ENCODE results near the gene MCRIP1. TPM values are rescaled to one million over a fixed set of nuclear protein-coding genes. Genes with fewer than 3 reads are reported as not detected.

Gene MCRIP1
- total RNA-seq, 2 donors from 2014 or later = 164 to 183 TPM

- H3K27ac Mint-ChIP-seq = no peak overlapping the region
- no peak for DNase-seq
- H3K36me3 Mint-ChIP-seq (ENCODE audit: low read depth) = peaks cover 7% of the 10 kb centered on the region
- no peaks in the 10 kb centered on the region for H3K9me3 ChIP-seq (ENCODE audit: control insufficient read depth, low read length)
- WGBS, 2 experiments (ENCODE audit: insufficient coverage in 1 of 2, insufficient read length in 1 of 2) = 93 to 95% methylated on average over 24 to 33 of the region's 33 CpGs
- H3K27ac ChIP-seq (ENCODE audit: low read depth, low read length) = no peak overlapping the region
- H3K4me3 Mint-ChIP-seq = no peak overlapping the region
- no peaks in the 10 kb centered on the region for H3K27me3 ChIP-seq (ENCODE audit: control insufficient read depth, insufficient read depth, low read length, poor library complexity, severe bottlenecking)
- no peak for TF ChIP-seq CTCF (conservative IDR thresholded peaks at IDR 0.05)
- H3K36me3 ChIP-seq (ENCODE audit: control insufficient read depth, insufficient read depth, low read length) = no peaks in the 10 kb centered on the region
- H3K4me3 ChIP-seq (ENCODE audit: low read length) = no peak overlapping the region
- H3K9ac ChIP-seq (ENCODE audit: extremely low read depth, low read length, poor library complexity, severe bottlenecking) = no peak overlapping the region
- no peaks in the 10 kb centered on the region for H3K4me1 ChIP-seq (ENCODE audit: control insufficient read depth, insufficient read depth, low read length)
- H3K9me3 Mint-ChIP-seq = no peaks in the 10 kb centered on the region
- H3K4me1 Mint-ChIP-seq = peaks cover 9% of the 10 kb centered on the region
- H3K27me3 Mint-ChIP-seq (ENCODE audit: insufficient read depth) = no peaks in the 10 kb centered on the region
These were observed 9.1 kb downstream of the MCRIP1 start for GRCh38 chr17:81823820-81824550.

GRCh38 chr17:81822996-81823819 is 9.9 kb downstream of the MCRIP1 start:
- no peak overlapping the region for H3K4me3 ChIP-seq (ENCODE audit: low read length)
- no peaks in the 10 kb centered on the region for H3K27me3 Mint-ChIP-seq (ENCODE audit: insufficient read depth)
- no peak overlapping the region for H3K27ac ChIP-seq (ENCODE audit: low read depth, low read length)
- peaks cover 7% of the 10 kb centered on the region for H3K36me3 Mint-ChIP-seq (ENCODE audit: low read depth)
- no peaks in the 10 kb centered on the region for H3K4me1 ChIP-seq (ENCODE audit: control insufficient read depth, insufficient read depth, low read length)
- peaks cover 5% of the 10 kb centered on the region for H3K4me1 Mint-ChIP-seq
- no peak overlapping the region for H3K4me3 Mint-ChIP-seq
- H3K9me3 ChIP-seq (ENCODE audit: control insufficient read depth, low read length) = no peaks in the 10 kb centered on the region
- DNase-seq = no peak
- H3K27me3 ChIP-seq (ENCODE audit: control insufficient read depth, insufficient read depth, low read length, poor library complexity, severe bottlenecking) = no peaks in the 10 kb centered on the region
- 93 to 96% methylated on average over 20 to 30 of the region's 30 CpGs for WGBS, 2 experiments (ENCODE audit: insufficient coverage in 1 of 2, insufficient read length in 1 of 2)
- H3K27ac Mint-ChIP-seq = no peak overlapping the region
- no peaks in the 10 kb centered on the region for H3K9me3 Mint-ChIP-seq
- no peaks in the 10 kb centered on the region for H3K36me3 ChIP-seq (ENCODE audit: control insufficient read depth, insufficient read depth, low read length)
- TF ChIP-seq CTCF (conservative IDR thresholded peaks at IDR 0.05) = no peak
- H3K9ac ChIP-seq (ENCODE audit: extremely low read depth, low read length, poor library complexity, severe bottlenecking) = no peak overlapping the region

GRCh38 chr17:81822312-81822637 is 10.8 kb downstream of the MCRIP1 start:
- no peak for TF ChIP-seq CTCF (conservative IDR thresholded peaks at IDR 0.05)
- Mint-ChIP-seq H3K27ac (no peak overlapping the region), H3K9me3 (no peaks in the 10 kb centered on the region), H3K4me3 (no peak overlapping the region), H3K4me1 (peaks cover 5% of the 10 kb centered on the region), H3K27me3 (ENCODE audit: insufficient read depth) (peaks cover 7% of the 10 kb centered on the region), H3K36me3 (ENCODE audit: low read depth) (peaks cover 7% of the 10 kb centered on the region)
- Histone ChIP-seq H3K27ac (ENCODE audit: low read depth, low read length) (no peak overlapping the region), H3K27me3 (ENCODE audit: control insufficient read depth, insufficient read depth, low read length, poor library complexity, severe bottlenecking) (no peaks in the 10 kb centered on the region), H3K4me1 (ENCODE audit: control insufficient read depth, insufficient read depth, low read length) (no peaks in the 10 kb centered on the region), H3K4me3 (ENCODE audit: low read length) (no peak overlapping the region), H3K9me3 (ENCODE audit: control insufficient read depth, low read length) (no peaks in the 10 kb centered on the region), H3K9ac (ENCODE audit: extremely low read depth, low read length, poor library complexity, severe bottlenecking) (no peak overlapping the region), H3K36me3 (ENCODE audit: control insufficient read depth, insufficient read depth, low read length) (no peaks in the 10 kb centered on the region)
- WGBS, 2 experiments (ENCODE audit: insufficient coverage in 1 of 2, insufficient read length in 1 of 2) = 96 to 99% methylated on average over 5 to 8 of the region's 8 CpGs
- DNase-seq = no peak

Measured in endodermal cell (in vitro differentiated cells).